C4-2B (cell line): ENCODE results near the gene OTUD4.

Experiments
- H3K27ac ChIP-seq: fragments of 450-650 bp; 2 replicates; pipeline ENCODE4 v1.5.1; 2017
- CTCF ChIP-seq: fragments of 450-650 bp; conservative IDR thresholded peaks from 2 replicates; pipeline ENCODE4 v1.5.1; 2017; ENCODE audit warnings: mild to moderate bottlenecking
- ZFX ChIP-seq: fragments of 450-650 bp; IDR thresholded peaks from 2 replicates; pipeline ENCODE4 v1.6.1; 2017

Gene OTUD4

GRCh38 chr4:145213245-145213644, 32.9 kb upstream of the OTUD4 start:
- TF ChIP-seq CTCF (no peak), ZFX (no peak)
- no peak overlapping the region for H3K27ac ChIP-seq

GRCh38 chr4:145207934-145208333, 27.5 kb upstream of the OTUD4 start:
- TF ChIP-seq ZFX (no peak), CTCF (no peak)
- no peak overlapping the region for H3K27ac ChIP-seq

- H3K27ac ChIP-seq, result no peak overlapping the region
- TF ChIP-seq ZFX, result no peak
- no peak for TF ChIP-seq CTCF
These were observed 23.0 kb upstream of the OTUD4 start for GRCh38 chr4:145203410-145203809.

GRCh38 chr4:145200366-145200765, 20.0 kb upstream of the OTUD4 start:
- TF ChIP-seq CTCF, result no peak
- no peak for TF ChIP-seq ZFX
- H3K27ac ChIP-seq, result no peak overlapping the region

- no peak overlapping the region for H3K27ac ChIP-seq
- TF ChIP-seq CTCF, result no peak
- no peak for TF ChIP-seq ZFX
These were observed 18.8 kb upstream of the OTUD4 start for GRCh38 chr4:145199051-145199716.

DNA sequence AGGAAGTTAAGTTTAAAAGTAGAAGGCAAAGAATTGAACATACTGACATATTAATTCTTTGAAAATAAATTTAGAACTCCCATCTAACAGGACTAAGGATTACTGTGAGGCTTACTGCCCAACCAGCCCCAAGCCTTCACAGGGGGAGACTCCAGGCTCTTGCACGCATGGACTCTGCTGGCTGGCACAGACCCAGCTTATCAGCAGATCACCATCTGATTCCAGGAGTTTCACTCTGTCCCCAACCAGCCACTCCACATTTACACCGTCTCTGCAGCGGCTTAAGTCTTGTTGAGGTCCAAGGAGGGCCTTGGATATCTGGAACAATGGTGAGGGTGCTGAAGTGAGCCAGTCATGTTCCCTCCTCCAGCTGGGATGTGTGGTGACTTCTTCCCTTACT, 16.4 kb upstream of the OTUD4 start:
- H3K27ac ChIP-seq, result no peak overlapping the region
- no peak for TF ChIP-seq CTCF
- TF ChIP-seq ZFX, result no peak

DNA sequence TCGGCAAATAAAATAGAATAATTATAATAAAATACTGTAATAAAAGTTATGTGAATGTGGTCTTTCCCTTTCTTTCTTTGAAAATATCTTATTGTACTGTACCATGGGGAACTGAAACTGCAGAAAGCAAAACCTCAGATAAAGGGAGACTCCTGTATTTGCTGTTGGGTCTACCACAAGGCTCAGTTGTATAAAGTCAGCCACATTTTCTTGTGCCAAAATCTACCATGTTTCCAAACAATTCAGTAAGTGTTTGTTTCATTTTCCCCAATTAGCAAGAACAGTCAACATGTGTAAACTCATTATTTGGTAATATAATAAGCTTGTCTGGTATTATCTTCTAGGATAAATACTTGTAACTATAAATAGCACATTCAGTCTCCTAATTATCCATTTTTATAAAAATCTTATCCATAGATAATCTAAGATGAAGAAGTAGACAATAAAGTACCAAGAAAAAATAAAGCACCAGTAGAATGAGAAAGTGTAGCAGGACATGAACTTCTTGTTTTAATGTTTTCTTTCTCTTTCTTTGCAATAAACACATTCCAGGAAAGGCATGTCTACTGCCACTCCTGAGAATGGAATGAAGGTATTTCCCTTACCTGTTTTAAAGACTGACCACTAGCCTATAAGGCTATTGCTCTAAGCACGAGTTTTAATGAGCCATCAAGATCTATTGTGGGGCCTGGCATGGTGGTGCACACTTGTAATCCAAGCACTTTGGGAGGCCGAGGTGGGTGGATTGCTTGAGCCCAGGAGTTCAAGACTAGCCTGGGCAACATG, 15.0 kb upstream of the OTUD4 start:
- no peak for TF ChIP-seq ZFX
- no peak for TF ChIP-seq CTCF

More for the DNA sequence above, 15.0 kb upstream of the OTUD4 start:
- H3K27ac ChIP-seq, result no peak overlapping the region
